ENCODE results near the gene TRAF3. TPM values are rescaled to one million over a fixed set of nuclear protein-coding genes. Genes with fewer than 3 reads are reported as not detected.

Gene TRAF3
- total RNA-seq, 4 donors from 2014 or later, result 15.9 to 24.9 (median 18.6) TPM

DNA sequence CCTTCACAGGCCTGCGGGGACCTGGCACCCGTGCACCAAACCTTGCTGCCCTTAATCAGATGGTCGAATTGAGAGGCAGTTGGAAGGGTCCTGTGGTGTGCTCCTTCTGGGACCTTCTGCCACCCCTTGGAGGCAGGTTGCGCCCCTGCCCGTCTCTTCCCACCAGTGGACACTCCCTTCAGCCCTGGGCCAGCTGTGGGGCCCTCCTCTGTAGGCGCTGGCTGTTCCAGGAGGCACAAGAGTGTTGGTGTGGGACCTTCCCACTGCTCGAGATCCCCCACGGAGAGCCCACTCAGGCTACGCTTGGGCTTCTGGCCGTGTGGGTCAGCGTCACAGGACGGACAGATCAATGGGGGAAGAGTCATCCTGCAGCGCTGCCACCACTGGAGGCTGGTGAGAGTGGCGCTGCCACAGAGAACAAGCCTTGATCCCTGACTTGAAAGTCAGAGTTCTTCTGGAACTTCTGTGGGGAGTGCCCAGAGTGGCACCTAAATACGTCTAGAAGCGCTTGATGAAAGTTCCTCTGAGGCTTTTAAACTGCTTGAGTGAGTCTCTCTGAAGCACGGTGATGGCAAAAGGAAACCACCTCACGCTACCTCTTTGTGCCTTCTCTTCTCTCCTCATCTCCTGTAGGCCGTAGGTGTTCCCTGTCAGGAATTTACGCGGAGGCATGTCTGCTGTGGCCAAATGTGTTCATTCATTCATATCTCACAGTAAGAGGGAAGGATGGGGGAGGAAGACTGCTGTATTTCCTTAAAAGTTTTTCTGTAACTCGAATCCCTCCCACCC lies 48.3 kb downstream of the TRAF3 start:
- peaks cover 4 to 11% of the 10 kb centered on the region in 2 donors for H3K4me1 ChIP-seq
- H3K27me3 ChIP-seq, result no peaks in the 10 kb centered on the region
- WGBS, 2 donors, result 86 to 95% methylated on average over 13 to 19 of the region's 22 CpGs
- H3K27ac ChIP-seq, result no peak overlapping the region
- no peak overlapping the region for H3K4me3 ChIP-seq (replicated peaks in 1 of 3)
- TF ChIP-seq, protein P1, sequence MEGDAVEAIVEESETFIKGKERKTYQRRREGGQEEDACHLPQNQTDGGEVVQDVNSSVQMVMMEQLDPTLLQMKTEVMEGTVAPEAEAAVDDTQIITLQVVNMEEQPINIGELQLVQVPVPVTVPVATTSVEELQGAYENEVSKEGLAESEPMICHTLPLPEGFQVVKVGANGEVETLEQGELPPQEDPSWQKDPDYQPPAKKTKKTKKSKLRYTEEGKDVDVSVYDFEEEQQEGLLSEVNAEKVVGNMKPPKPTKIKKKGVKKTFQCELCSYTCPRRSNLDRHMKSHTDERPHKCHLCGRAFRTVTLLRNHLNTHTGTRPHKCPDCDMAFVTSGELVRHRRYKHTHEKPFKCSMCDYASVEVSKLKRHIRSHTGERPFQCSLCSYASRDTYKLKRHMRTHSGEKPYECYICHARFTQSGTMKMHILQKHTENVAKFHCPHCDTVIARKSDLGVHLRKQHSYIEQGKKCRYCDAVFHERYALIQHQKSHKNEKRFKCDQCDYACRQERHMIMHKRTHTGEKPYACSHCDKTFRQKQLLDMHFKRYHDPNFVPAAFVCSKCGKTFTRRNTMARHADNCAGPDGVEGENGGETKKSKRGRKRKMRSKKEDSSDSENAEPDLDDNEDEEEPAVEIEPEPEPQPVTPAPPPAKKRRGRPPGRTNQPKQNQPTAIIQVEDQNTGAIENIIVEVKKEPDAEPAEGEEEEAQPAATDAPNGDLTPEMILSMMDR (IDR thresholded peaks at IDR 0.05), result no peak
- no peak for TF ChIP-seq POLR2A (IDR thresholded peaks at IDR 0.05)
- no peaks in the 10 kb centered on the region for H3K36me3 ChIP-seq
- no peaks in the 10 kb centered on the region for H3K9me3 ChIP-seq
- no peak for DNase-seq
- intact Hi-C loops (cut with DNase I), result no loop called here

DNA sequence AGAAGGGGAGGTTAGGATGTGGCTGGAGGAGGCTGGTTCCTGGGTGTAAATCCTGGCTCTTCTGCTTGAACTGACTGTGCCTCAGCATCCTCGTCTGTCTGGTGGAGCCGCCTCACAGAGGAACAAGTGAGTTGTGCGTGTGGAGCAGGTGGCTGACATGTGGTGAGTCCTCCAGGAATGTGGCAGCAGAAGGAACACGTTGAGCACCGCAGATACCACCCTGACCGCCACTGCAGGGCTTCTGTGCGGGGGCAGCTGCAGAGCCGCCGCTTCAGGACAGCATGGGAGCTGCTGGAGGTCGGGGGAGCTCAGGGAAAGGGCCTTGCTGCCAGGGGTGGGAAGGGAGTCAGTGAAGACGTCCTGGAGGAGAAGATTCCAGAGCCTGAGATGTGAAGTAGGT lies 48.9 kb downstream of the TRAF3 start:
- H3K4me1 ChIP-seq, result peaks cover 4 to 11% of the 10 kb centered on the region in 2 donors
- 96 to 97% methylated on average over 8 to 11 of the region's 11 CpGs for WGBS, 2 donors
- TF ChIP-seq POLR2A (IDR thresholded peaks at IDR 0.05), result no peak
- TF ChIP-seq, protein P1 (IDR thresholded peaks at IDR 0.05), result no peak
- no peaks in the 10 kb centered on the region for H3K27me3 ChIP-seq
- no peaks in the 10 kb centered on the region for H3K9me3 ChIP-seq
- H3K27ac ChIP-seq, result no peak overlapping the region
- H3K36me3 ChIP-seq, result no peaks in the 10 kb centered on the region
- DNase-seq, result no peak
- no peak overlapping the region for H3K4me3 ChIP-seq (replicated peaks in 1 of 3)
- intact Hi-C loops (cut with DNase I), result no loop called here

DNA sequence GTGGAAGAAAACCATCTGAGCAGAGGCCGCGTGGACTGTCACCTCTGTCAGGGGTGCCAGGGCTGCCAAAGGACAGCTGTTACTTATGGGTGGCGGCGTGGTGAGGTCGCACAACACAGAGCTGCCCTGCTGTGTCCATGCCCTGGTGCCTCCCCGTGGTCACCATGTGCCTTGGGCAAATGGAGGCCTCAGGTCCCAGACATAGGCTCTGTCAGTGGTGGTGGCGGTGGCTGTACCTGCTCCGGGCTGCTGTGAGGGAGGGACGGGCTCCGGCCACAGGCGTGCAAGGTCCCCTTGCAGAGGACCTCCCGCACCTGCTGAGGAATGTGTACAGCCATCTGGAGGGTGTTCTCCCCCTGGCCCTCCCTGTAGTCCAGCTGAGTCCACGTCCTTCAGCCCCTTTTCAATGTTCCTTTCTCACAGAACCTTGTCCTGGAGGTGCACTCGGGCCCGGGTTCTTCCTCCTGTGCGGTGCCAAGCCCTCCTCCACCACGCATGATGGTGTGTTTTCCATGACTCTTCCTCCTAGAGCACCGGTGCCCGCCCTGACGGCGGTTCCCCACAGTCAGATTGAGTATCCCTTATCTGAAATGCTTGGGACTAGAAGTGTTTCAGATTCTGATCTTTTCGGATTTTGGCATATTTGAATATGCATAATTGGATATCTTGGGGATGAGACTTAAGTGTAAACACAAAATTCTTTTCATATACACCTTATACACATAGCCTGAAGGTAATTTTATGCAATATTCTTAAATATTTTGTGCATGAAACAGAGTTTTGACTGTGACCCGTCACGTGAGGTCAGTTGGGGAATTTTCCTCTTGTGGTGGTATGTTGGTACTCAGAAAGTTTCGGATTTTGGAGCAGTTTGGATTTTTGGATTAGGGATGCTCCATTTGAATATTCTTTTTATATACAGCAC lies 49.8 kb downstream of the TRAF3 start:
- Histone ChIP-seq H3K27me3 (no peaks in the 10 kb centered on the region), H3K4me3 (replicated peaks in 1 of 3) (no peak overlapping the region), H3K36me3 (no peaks in the 10 kb centered on the region), H3K4me1 (peaks cover 4 to 11% of the 10 kb centered on the region in 2 donors), H3K9me3 (no peaks in the 10 kb centered on the region), H3K27ac (no peak overlapping the region)
- no peak for DNase-seq
- 88 to 95% methylated on average over 19 to 25 of the region's 25 CpGs for WGBS, 2 donors
- TF ChIP-seq, protein P1 (IDR thresholded peaks at IDR 0.05), result no peak
- no peak for TF ChIP-seq POLR2A (IDR thresholded peaks at IDR 0.05)
- intact Hi-C loops (cut with DNase I), result no loop called here

DNA sequence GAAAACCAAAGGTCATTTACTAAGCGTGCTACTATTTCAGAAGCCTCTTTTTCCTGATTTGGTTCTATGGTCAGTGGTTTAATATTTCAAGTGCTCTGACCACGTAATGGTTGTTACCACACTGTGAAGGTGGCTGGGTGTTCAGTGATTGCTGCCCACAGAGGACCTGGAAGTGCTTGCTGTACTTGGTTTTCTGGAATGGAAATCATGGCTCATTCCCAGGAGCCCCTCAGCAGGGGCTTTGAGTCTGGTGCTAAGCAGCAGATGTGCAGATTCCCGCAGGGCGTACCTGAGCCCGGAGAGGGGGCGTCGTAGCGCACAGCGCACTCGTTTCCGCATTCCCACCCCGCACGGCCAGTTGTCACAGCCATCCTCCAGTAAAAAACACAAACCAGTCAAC lies 50.5 kb downstream of the TRAF3 start:
- H3K9me3 ChIP-seq, result no peaks in the 10 kb centered on the region
- H3K27ac ChIP-seq, result peak overlapping the region in 2 of 3 donors; percentile 15 to 24
- intact Hi-C loops (cut with DNase I), result no loop called here
- WGBS, 2 donors, result 38 to 47% methylated on average over 12 to 13 of the region's 13 CpGs
- peak; percentile 22 to 25 for DNase-seq
- no peaks in the 10 kb centered on the region for H3K27me3 ChIP-seq
- peaks cover 4 to 11% of the 10 kb centered on the region in 2 donors for H3K4me1 ChIP-seq
- no peak for TF ChIP-seq POLR2A (IDR thresholded peaks at IDR 0.05)
- TF ChIP-seq, protein P1 (IDR thresholded peaks at IDR 0.05), result no peak
- H3K4me3 ChIP-seq (replicated peaks in 1 of 3), result peak overlapping the region in 1 of 3 donors; percentile 1
- no peaks in the 10 kb centered on the region for H3K36me3 ChIP-seq

All from thyroid gland (tissue), 4 donors.